ENCODE results near the gene DNM3. TPM values are rescaled to one million over a fixed set of nuclear protein-coding genes. Genes with fewer than 3 reads are reported as not detected.
A peak's percentile ranks its signal among the peaks of the same experiment; 100 is the strongest.

Gene DNM3
- total and polyA plus RNA-seq, 2 experiments from 2014 or later, result 5.2 to 12.2 TPM

- no peak for TF ChIP-seq ZNF462 (CRISPR knock-in tag; IDR thresholded peaks at IDR 0.05)
Measured at GRCh38 chr1:171990371-171990770, 149.1 kb downstream of the DNM3 start (continued).

- Mint-ChIP-seq H3K4me1 (peaks cover 7% of the 10 kb centered on the region; the same call in 2 of the 3 replicates), H3K27me3 (ENCODE audit: insufficient read depth, low read depth, poor library complexity) (peaks cover 4% of the 10 kb centered on the region), H3K4me3 (no peak overlapping the region), H3K36me3 (ENCODE audit: low read depth) (no peaks in the 10 kb centered on the region), H3K27ac (peak overlapping the region; percentile 25; the same call in 1 of the 2 replicates), H3K9me3 (no peaks in the 10 kb centered on the region)
- Histone ChIP-seq H3K4me3 (no peak overlapping the region), H3K27ac (ENCODE audit: low read depth) (no peak overlapping the region), H3K36me3 (ENCODE audit: insufficient read depth) (no peaks in the 10 kb centered on the region), H4K20me1 (replicated peaks; ENCODE audit: insufficient read depth) (no peaks in the 10 kb centered on the region), H3K79me2 (replicated peaks; ENCODE audit: insufficient read depth) (no peaks in the 10 kb centered on the region), H3K9me2 (ENCODE audit: insufficient read depth) (no peaks in the 10 kb centered on the region), H3K27me3 (ENCODE audit: insufficient read depth) (no peaks in the 10 kb centered on the region), H3F3A (replicated peaks; ENCODE audit: low read depth) (no peaks in the 10 kb centered on the region), H2AFZ (no peak overlapping the region), H3K4me2 (no peak overlapping the region), H3K4me1 (ENCODE audit: insufficient read depth) (no peaks in the 10 kb centered on the region; the same call in 1 of the 2 replicates)
- ATAC-seq, result no peak
- no peak for DNase-seq (ENCODE audit: low spot score)
- TF ChIP-seq ZNF114 (CRISPR knock-in tag; IDR thresholded peaks at IDR 0.05), result no peak
- TF ChIP-seq REST (IDR thresholded peaks at IDR 0.05; ENCODE audit: unreplicated experiment), result no peak
- TF ChIP-seq EZH2phosphoT487 (IDR thresholded peaks at IDR 0.05; ENCODE audit: unreplicated experiment), result no peak
- no peak for TF ChIP-seq JUNB (IDR thresholded peaks at IDR 0.05; ENCODE audit: unreplicated experiment)
- TF ChIP-seq STAT1 (IDR thresholded peaks at IDR 0.05; ENCODE audit: unreplicated experiment), result no peak
- TF ChIP-seq ETS1 (IDR thresholded peaks at IDR 0.05), result no peak
- TF ChIP-seq CTCF (conservative IDR thresholded peaks at IDR 0.05; ENCODE audit: low read depth in 2 of 2), result no peak
- TF ChIP-seq NANOG (IDR thresholded peaks at IDR 0.05; ENCODE audit: borderline replicate concordance), result no peak
- no peak for TF ChIP-seq EZH2 (IDR thresholded peaks at IDR 0.05; ENCODE audit: low read depth, unreplicated experiment)
Measured at GRCh38 chr1:171994293-171994692, 153.0 kb downstream of the DNM3 start.
